Stomach smooth muscle (tissue), 2 donors: ENCODE measurements around the gene KDM4B.

ENCODE experiments used
- H3K27ac ChIP-seq: one replicate; pipeline ENCODE4 v1.7.0; 2013; ENCODE audit warnings: mild to moderate bottlenecking, low read length, inconsistent platforms
- H3K27me3 ChIP-seq, 2 donors: one replicate each; pipeline ENCODE4 v1.7.0; 2013; ENCODE audit warnings: low read length in 2 of 2; ENCODE audit not compliant: insufficient read depth in 2 of 2, control insufficient read depth in 1 of 2
- H3K36me3 ChIP-seq, 2 donors: one replicate each; pipeline ENCODE4 v1.7.0; 2013; ENCODE audit warnings: low read length in 2 of 2; ENCODE audit not compliant: control insufficient read depth in 2 of 2, insufficient read depth in 2 of 2
- H3K4me1 ChIP-seq: one replicate; pipeline ENCODE4 v1.7.0; 2013; ENCODE audit warnings: low read length; ENCODE audit not compliant: control insufficient read depth, insufficient read depth
- H3K4me3 ChIP-seq, 2 donors: one replicate each; pipeline ENCODE4 v1.7.0; 2013; ENCODE audit warnings: low read length in 2 of 2
- H3K9ac ChIP-seq, 2 donors: one replicate each; pipeline ENCODE4 v1.7.0; 2013; ENCODE audit warnings: low read length in 2 of 2, mild to moderate bottlenecking in 1 of 2
- H3K9me3 ChIP-seq, 2 donors: one replicate each; pipeline ENCODE4 v1.7.0; 2013; ENCODE audit warnings: low read length in 2 of 2; ENCODE audit not compliant: control insufficient read depth in 2 of 2
- donor health status: healthy.
- donor health status: Pancreatic carcinoma.

The KDM4B gene

DNA sequence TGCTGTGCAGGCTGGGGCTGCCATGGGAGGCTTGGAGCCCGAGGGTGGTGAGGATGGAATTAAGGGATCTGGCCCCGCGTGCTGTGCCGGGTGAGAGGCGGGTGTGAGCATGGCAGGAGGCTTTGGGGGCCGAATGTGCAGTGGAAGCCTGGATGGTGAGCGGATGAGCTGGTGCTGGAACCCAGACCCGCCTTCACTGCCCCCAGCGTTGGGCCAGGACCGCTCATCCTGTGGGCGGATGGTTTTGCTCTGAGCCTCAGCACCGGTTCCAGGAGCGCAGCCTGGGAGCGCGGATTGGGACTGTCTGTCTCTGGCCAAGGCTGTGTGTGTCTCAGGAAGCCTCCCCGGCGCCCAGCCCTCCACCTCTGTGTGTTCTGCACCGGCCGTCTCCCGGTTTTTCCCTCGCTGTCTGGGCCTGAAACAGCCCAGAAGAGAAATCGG, 16.7 kb downstream of the KDM4B start:
- no peaks in the 10 kb centered on the region for H3K27me3 ChIP-seq
- H3K9me3 ChIP-seq, result no peaks in the 10 kb centered on the region
- H3K27ac ChIP-seq, result no peak overlapping the region
- H3K4me3 ChIP-seq, result peak overlapping the region in 1 of 2 donors; percentile 8
- no peak overlapping the region for H3K9ac ChIP-seq
- peaks cover 32% of the 10 kb centered on the region for H3K4me1 ChIP-seq
- H3K36me3 ChIP-seq, result no peaks in the 10 kb centered on the region

DNA sequence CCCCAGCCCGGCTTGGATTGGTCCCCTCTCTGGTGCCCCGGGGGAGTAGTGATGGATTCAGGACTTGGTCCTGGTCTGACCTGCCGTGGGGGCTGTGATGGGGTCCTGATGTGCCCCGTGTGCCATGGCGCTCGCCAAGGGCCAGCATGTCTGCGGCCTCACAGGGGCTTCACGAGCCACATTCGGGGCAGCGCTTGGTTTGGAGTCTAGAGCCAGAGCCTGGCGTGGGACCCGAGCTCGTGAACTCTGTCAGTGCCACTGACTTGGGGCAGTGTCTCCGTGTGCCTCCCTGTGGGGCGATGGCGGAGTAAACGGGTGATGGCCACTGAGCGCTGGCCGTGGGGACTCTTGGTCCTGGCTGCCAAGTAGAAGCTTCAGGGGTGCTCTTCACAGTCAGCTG, 17.1 kb downstream of the KDM4B start:
- Histone ChIP-seq H3K27ac (no peak overlapping the region), H3K9ac (no peak overlapping the region), H3K36me3 (no peaks in the 10 kb centered on the region), H3K4me1 (peaks cover 32% of the 10 kb centered on the region), H3K27me3 (no peaks in the 10 kb centered on the region), H3K9me3 (no peaks in the 10 kb centered on the region), H3K4me3 (no peak overlapping the region)

DNA sequence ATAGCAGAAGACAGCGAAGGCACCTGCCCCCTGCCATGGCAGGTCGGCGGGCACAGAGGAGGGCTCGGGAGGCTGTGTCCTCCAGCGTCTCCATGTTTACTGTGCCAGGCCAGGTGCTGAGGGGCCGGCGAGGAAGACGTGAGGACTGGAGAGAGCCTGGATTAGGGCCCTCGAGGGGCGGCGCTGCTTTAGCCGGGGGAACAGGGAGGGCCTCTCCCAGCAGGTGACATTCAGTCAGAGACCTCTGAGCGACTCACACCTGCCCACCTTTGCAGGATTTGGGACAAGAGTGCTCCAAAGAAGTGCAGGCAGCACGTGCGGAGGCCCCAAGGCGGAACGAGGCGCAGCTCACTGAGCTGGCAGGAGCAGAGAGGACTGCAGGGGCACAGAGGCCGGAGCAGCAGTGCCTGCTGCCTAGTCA, 17.6 kb downstream of the KDM4B start:
- H3K4me3 ChIP-seq, result no peak overlapping the region
- H3K9me3 ChIP-seq, result no peaks in the 10 kb centered on the region
- H3K4me1 ChIP-seq, result peaks cover 32% of the 10 kb centered on the region
- H3K27ac ChIP-seq, result no peak overlapping the region
- no peaks in the 10 kb centered on the region for H3K27me3 ChIP-seq
- no peak overlapping the region for H3K9ac ChIP-seq
- no peaks in the 10 kb centered on the region for H3K36me3 ChIP-seq

DNA sequence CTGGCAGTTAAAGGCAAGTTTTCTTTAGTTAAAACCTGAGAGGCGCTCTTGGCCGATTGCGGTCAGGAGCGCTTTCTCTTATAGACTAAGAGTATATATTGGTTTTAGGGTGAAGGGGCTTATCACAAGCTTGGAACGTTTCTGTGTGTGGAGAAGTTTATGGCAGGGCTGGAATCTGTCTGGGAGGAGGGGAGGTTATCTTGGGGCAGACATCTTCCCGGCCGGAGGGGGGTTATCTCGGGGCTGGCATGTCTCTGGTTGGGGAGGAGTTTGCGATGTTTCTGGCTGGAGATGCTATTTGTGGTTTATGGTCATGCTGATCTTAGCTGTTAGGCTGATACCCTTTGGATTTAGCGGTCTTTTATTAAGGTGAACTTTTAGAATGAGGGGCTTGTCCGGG, 18.3 kb downstream of the KDM4B start:
- peaks cover 0 to 3% of the 10 kb centered on the region in 2 donors for H3K9me3 ChIP-seq
- no peak overlapping the region for H3K4me3 ChIP-seq
- no peak overlapping the region for H3K9ac ChIP-seq
- H3K4me1 ChIP-seq, result peaks cover 32% of the 10 kb centered on the region
- no peak overlapping the region for H3K27ac ChIP-seq
- no peaks in the 10 kb centered on the region for H3K36me3 ChIP-seq
- no peaks in the 10 kb centered on the region for H3K27me3 ChIP-seq

DNA sequence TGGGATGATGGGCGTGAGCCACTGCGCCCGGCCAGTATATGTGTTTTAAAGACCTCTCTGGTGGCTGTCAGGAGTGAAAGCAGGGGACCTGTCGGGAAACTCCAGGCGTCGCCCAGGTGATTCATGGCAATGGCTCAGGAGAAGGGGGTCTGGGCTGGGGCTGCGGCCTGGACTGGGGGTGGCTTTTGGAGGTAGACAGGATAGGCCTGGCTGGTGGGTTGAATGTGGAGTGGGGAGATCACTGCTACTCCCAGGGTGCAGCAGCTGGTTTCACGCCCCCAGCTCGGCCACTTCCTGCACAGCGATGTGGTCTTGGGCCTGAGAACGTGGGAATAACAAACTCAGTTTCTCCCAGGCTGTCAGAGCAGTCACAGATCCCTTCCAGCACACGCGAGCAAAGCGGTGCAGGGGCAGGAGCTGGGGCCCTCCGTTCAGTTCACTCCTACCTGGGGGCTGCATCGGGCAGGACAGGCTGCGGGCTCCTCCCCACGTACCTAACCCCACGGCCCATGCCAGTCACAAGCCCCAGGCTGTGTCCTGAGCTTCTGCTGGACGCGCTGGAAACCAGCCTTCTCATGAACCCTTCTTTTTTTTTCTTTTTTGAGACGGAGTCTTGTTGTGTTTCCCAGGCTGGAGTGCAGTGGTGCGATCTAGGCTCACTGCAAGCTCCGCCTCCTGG, 18.9 kb downstream of the KDM4B start:
- Histone ChIP-seq H3K9ac (no peak overlapping the region), H3K9me3 (peaks cover 0 to 4% of the 10 kb centered on the region in 2 donors), H3K36me3 (no peaks in the 10 kb centered on the region), H3K4me1 (peaks cover 32% of the 10 kb centered on the region), H3K4me3 (no peak overlapping the region), H3K27ac (no peak overlapping the region), H3K27me3 (no peaks in the 10 kb centered on the region)

DNA sequence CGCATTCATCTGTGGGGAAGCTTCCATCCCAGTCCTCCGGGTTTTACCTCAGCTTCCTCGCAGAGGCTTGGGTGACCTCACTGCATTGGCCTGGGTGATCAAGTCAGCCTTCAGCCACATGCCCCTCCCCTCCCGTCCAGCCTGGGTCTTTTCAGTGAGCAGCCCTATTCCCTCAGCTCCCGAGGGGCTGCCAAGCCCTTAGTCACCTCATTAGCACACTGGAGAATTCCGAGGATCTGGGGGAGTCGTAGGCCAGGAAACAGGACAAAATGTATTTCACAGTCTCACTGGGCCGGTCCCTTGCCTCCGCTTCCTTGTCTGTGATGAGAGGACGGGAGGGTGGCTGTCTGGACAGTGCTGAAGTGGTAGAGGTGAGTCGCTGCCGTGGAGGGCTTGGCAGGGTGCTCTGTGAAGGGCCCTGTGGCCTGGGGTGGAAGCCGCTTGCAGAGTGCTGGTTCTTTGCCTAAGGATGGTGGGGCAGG, 19.9 kb downstream of the KDM4B start:
- Histone ChIP-seq H3K9me3 (peaks cover 0 to 4% of the 10 kb centered on the region in 2 donors), H3K4me3 (no peak overlapping the region), H3K4me1 (peaks cover 32% of the 10 kb centered on the region), H3K36me3 (no peaks in the 10 kb centered on the region), H3K27me3 (no peaks in the 10 kb centered on the region), H3K9ac (peak overlapping the region in 1 of 2 donors; percentile 42), H3K27ac (no peak overlapping the region)

DNA sequence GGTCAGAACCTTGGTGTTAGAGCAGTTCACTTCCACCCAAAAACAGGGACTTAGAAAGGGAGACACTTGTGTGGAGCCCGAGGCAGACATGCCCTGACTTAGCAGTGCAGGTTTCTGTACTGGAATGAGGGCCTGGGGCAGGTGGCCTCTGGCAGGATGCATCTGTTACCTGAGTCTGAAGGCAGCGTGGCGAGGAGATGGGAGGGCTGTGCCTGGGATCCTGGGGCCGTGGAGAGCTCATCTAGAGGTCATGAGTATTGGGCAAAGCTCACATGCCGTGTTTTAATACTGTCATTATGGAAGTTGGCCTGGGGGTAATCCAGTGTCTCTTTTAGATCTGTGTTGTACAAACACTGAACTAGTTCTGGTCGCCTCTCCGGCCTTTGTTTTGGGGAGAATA, 21.4 kb downstream of the KDM4B start:
- Histone ChIP-seq H3K4me3 (no peak overlapping the region), H3K9me3 (peaks cover 0 to 4% of the 10 kb centered on the region in 2 donors), H3K27me3 (no peaks in the 10 kb centered on the region), H3K27ac (no peak overlapping the region), H3K4me1 (peaks cover 29% of the 10 kb centered on the region), H3K36me3 (no peaks in the 10 kb centered on the region), H3K9ac (no peak overlapping the region)

DNA sequence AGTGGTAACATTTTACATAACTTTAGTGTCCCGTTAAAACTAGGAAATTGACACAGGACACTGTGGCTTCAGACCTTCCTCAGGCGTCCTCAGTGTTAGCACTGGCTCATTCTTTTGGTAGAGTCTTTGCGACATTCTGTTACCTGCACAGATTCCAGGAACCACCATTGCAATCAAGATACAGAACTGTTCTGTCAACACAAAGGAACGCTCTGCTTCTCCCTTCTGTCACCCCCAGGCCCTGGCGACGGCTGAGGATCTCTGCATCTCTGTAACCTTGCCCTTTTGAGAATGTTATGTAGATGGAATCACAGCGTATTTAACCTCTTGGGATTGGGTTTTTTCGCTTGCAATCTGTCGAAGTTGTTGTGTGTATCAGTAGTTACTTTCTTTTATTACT, 22.6 kb downstream of the KDM4B start:
- Histone ChIP-seq H3K9me3 (peaks cover 0 to 4% of the 10 kb centered on the region in 2 donors), H3K36me3 (peaks cover 0 to 3% of the 10 kb centered on the region in 2 donors)

DNA sequence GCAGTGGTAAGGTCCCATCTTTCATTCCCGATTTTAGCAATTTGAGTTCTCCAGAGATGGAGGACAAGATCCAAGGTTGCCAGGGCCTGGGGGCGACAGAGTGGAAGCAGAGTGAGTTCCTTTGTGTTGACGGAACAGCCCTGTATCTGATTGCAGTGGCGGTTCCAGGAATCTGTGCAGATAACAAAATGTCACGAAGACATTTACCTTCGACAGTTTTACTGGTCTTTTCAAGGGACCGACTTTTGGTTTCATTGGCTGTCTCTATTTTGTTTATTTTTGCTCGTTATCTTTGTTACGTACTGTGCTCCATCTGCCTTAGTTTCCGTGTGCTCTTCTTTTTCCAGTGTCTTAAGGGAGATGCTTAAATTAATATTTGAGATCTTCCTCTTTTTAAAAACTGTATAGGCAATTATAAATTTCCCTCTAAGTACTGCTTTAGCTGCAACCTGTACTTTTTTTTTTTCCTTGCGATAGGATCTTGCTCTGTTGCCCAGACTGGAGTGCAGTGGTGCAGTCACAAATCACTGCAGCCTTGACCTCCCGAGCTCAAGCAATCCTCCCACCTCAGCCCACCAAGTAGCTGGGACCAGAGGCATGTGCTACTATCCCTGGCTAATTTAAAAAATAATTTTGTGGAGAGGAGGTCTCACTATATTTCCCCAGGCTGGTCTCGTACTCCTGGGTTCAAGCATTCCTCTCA, 23.2 kb downstream of the KDM4B start:
- Histone ChIP-seq H3K4me1 (peaks cover 14% of the 10 kb centered on the region), H3K9ac (no peak overlapping the region), H3K27me3 (no peaks in the 10 kb centered on the region), H3K36me3 (peaks cover 0 to 7% of the 10 kb centered on the region in 2 donors), H3K27ac (no peak overlapping the region), H3K4me3 (no peak overlapping the region), H3K9me3 (peaks cover 0 to 4% of the 10 kb centered on the region in 2 donors)

More for the DNA sequence above, 22.6 kb downstream of the KDM4B start:
- Histone ChIP-seq H3K4me3 (no peak overlapping the region), H3K27ac (no peak overlapping the region), H3K9ac (no peak overlapping the region), H3K27me3 (no peaks in the 10 kb centered on the region), H3K4me1 (peaks cover 18% of the 10 kb centered on the region)

DNA sequence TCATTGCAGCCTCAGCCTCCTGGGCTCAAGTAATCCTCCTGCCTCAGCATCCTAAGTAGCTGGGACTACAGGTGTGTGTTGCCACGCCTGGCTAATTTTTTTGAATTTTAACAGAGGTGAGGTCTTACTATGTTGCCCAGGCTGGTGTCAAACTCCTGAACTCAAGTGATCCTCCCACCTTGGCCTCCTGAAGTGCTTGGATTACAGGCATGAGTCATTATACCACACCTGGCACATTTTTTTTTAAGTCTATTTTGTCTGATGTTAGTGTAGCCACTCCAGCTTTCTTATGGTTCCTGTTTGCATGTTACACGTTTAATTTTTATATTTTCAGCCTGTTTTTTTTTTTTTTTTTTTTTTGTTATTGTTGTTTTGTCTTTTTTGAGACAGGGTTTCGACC, 24.8 kb downstream of the KDM4B start:
- peaks cover 5 to 7% of the 10 kb centered on the region in 2 donors for H3K36me3 ChIP-seq
- peaks cover 3% of the 10 kb centered on the region for H3K4me1 ChIP-seq
- no peak overlapping the region for H3K4me3 ChIP-seq
- H3K27ac ChIP-seq, result no peak overlapping the region
- no peak overlapping the region for H3K9ac ChIP-seq
- peaks cover 0 to 4% of the 10 kb centered on the region in 2 donors for H3K9me3 ChIP-seq
- no peaks in the 10 kb centered on the region for H3K27me3 ChIP-seq

DNA sequence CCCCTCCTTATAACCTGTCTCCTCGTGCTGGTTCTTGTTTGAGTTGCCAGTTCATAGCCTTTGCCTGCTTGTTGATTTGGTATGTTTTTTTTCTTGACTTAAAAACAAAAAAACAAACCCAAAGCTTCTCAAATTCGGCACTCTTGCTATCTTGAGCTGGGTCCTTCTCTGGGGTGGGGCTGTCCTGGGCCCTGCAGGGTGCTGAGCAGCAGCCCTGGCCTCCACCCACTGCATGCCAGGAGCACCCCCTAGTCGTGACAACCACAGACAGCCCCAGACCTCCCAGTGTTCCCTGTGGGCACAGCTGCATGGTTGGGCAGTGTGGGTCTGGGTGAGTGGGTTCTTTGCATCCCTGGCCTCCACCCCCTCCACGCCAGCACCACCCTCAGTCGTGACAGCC, 27.8 kb downstream of the KDM4B start:
- peaks cover 0 to 4% of the 10 kb centered on the region in 2 donors for H3K9me3 ChIP-seq
- H3K9ac ChIP-seq, result no peak overlapping the region
- H3K4me3 ChIP-seq, result no peak overlapping the region
- no peak overlapping the region for H3K27ac ChIP-seq
- H3K36me3 ChIP-seq, result peaks cover 5 to 7% of the 10 kb centered on the region in 2 donors
- H3K4me1 ChIP-seq, result no peaks in the 10 kb centered on the region
- H3K27me3 ChIP-seq, result no peaks in the 10 kb centered on the region
